ENCODE measurements around the gene EFNA1. TPM values are rescaled to one million over a fixed set of nuclear protein-coding genes. Genes with fewer than 3 reads are reported as not detected.
"Not testable (repeated sequence)": the region's sequence is repeated elsewhere in the genome, so short reads cannot be mapped to it uniquely, and the experiment has no call there.

EFNA1 gene
- total RNA-seq, 1 donor = 21.3 TPM

DNA sequence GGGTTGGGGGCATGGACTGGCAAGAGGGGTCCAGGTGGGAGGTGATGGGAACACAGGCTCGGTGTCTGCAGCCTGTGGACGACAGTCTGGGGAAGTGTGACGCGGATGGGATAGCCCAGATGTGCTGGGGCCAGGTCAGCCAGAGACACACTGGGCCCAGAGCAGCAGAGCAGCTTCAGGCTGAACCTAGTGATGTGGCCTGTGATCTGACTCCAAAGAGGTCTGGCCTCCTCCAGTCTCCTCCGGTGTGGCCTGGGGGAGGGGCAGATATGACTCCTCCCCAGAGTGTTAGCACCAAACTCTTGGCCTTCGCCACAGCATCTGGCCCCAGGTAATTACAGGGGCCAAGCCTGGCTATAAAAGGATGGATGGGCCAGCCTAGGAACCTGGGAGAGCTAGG, 35.5 kb upstream of the EFNA1 start:
- no peak for DNase-seq (ENCODE audit: low read depth in 2 of 3, low spot score in 2 of 3)

DNA sequence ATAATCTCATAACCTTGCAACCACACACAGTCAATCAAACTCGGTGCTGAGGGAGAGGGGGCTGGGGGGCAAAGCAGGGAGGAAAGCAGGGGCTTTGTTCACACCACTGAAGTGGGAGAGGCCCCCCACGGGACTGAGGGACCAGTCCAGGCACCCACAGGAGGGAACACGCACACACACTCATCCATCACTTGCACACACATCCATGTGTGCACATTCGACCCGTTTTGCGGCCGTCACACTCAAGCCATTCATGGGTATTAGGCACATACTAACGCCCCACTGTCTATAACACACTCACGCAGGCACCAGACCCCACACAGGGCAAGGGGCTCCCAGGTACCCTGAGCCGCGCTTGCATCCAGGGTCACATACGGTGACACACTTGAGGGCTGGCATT, 35.0 kb upstream of the EFNA1 start:
- DNase-seq (ENCODE audit: low read depth in 2 of 3, low spot score in 2 of 3) = no peak

DNA sequence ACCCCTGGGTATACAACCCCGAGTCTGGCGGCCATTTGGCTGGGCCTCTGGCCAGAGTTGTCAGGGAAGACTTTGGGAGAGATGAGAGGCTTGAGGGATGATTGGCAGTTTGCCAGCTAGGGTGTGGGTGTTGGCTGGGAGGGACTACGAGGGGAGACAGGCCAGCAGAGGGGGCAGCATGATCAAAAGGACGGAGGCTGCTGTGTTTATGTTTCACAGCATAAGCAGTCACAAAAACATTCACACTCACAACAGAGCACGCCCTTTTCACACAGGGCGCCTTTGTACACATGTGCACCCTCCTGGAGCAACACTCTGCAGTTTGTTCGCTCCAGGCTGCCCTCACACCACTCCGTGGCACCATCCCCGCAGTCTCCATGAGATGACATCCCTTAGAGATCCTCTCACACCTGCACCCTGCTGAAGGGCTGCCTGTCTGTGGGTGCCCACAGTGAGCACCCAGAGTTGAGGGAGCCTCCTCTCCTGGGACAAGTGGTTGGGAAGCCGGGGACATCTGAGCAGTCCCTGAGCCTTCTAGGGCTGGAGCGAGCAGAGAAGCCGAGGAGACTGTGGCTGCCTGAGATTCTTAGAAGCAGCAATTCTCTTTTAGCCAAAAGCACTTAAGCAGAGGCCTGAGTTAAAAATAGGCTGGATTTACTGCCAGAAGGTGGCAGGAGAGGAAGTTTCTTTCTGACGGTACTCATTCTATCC, 33.6 kb upstream of the EFNA1 start:
- DNase-seq (ENCODE audit: low read depth in 2 of 3, low spot score in 2 of 3) = peak in 2 of 3 donors; percentile 54 to 73

- DNase-seq (ENCODE audit: low read depth in 2 of 3, low spot score in 2 of 3) = no peak
Measured at GRCh38 chr1:155094622-155094948, 33.1 kb upstream of the EFNA1 start.

DNA sequence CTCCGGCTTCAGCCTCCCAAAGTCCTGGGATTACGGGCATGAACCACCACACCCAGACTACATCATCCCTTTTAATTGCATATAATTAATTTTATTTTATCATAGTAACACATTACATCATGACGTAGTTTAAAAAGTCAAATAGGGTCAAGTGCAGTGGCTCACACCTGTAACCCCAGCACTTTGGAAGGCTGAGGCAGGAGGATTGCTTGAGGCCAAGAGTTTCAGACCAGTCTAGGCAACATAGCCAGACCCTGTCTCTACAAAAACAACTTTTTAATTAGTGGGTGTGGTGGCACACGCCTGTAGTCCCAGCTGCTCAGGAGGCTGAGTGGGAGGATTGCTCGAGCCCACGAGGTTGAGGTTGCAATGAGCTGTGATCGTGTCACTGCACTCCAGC, 28.3 kb upstream of the EFNA1 start:
- no peak for DNase-seq (ENCODE audit: low read depth in 2 of 3, low spot score in 2 of 3)

GRCh38 chr1:155103325-155103724, 24.4 kb upstream of the EFNA1 start:
- no peak for DNase-seq (ENCODE audit: low read depth in 2 of 3, low spot score in 2 of 3)

- no peak for DNase-seq (ENCODE audit: low read depth in 2 of 3, low spot score in 2 of 3)
Measured at GRCh38 chr1:155104605-155105534, 22.8 kb upstream of the EFNA1 start.

DNA sequence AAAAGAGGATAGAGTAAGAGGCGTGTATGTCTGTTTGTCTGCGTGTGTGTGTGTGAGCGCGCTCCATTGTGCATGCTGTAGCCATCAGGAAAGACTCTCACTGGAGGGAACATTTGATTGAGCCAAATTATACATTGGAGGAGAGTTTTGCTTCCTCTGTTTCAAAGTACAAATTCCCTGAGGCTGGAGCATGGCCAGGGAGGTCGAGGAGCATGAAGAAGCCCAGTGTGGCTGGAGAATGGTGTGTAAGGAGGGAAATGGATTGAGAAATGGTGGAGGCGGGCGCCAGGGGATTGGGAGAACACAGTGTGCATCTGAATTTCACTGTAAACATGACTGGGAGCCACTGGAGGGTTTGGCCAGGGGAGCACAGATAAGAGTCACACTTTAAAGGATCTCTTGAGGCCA, 22.1 kb upstream of the EFNA1 start:
- no peak for DNase-seq (ENCODE audit: low read depth in 2 of 3, low spot score in 2 of 3)

DNA sequence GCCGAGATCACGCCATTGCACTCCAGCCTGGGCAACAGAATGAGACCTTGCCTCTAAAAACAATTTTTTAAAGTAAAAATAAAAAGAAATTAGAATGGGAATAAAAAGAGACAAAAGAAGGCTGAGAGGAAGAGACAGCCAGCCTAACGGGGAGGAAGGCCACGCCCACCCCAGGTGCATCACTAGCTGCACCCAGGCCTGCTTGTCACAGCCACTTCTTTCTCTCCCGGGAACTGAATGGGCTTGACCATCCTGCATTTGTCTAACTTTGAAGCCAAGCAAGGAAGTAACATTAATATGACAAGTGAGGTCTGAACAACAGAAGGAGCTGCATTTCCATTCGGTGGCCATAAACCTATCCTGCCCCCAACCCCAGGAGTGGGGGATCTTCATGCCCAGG, 20.8 kb upstream of the EFNA1 start:
- DNase-seq (ENCODE audit: low read depth in 2 of 3, low spot score in 2 of 3) = no peak

GRCh38 chr1:155107309-155108264, 20.1 kb upstream of the EFNA1 start:
- no peak for DNase-seq (ENCODE audit: low read depth in 2 of 3, low spot score in 2 of 3)

DNA sequence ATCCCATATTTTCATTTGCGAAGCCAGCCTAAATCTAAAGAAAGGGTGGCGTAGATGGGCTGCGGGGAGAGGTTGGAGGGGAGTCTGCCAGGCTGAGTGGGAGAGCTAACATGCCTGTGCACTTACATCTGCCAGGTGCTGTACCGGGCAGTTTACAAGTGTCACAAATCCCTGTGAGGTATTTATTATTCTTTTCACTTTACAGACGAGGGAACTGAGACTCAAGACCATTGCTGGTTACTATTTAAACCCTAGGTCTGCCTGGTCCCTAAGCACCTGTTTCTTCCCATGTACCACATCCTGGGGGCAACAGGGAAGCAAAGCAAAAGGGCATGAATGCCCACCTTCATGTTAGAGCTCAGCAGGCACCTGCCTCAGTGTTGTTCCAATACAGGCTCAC, 19.4 kb upstream of the EFNA1 start:
- no peak for DNase-seq (ENCODE audit: low read depth in 2 of 3, low spot score in 2 of 3)

DNA sequence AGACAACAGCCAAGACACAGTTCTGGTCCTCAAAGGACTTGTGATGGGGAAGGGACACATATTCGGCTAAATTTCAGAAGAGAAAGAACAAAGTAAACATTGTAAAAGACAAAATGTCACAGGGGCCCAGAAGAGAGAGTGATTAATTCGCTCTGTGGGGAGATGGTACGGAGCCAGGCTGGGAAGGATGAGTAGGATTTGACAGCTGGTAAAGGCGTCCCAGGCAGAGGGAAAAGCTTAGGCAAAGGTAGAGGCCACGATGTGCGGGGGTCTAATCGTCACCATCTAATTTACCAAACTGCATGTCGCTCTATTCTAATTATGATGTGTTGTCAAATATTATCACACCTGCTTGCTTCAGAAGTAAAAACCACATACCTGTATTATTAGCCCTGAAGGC, 17.3 kb upstream of the EFNA1 start:
- no peak for DNase-seq (ENCODE audit: low read depth in 2 of 3, low spot score in 2 of 3)

- DNase-seq (ENCODE audit: low read depth in 2 of 3, low spot score in 2 of 3) = peak in 2 of 3 donors; percentile 40 to 78
Measured at GRCh38 chr1:155110826-155111225, 16.9 kb upstream of the EFNA1 start.

GRCh38 chr1:155113450-155113980, 14.2 kb upstream of the EFNA1 start:
- no peak for DNase-seq (ENCODE audit: low read depth in 2 of 3, low spot score in 2 of 3)

DNA sequence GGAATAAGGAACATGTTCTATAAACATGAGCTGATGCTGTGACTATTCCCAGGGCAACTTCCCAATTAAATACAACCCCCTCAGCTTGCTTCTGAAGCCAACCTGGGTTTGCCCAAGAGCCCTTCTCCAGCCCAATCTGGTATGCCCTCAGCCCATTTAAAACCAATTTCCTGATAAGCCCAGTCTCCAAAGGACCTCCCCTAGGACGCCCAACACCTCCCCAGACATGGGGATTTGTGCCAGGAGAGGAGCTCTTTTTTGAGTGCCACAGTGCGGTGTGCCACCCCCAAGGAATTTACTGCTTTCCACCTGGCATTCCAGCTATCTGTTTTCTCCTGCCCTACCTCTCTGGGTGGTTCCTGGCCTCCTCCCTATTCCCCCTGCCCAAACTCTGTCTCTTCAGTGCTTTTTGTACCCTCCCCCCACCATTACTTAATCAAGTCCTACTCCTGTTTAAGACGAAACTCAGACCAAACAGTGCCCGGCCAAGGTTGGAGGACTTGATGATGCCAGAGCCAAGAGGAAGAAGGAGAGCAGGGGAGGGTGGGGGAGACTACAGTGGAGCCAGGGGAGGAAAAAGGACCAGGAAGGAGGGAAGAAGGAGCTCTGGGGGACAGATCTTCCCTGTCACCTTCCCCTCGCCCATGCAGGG, 11.4 kb upstream of the EFNA1 start:
- no peak for DNase-seq (ENCODE audit: low read depth in 2 of 3, low spot score in 2 of 3)

DNA sequence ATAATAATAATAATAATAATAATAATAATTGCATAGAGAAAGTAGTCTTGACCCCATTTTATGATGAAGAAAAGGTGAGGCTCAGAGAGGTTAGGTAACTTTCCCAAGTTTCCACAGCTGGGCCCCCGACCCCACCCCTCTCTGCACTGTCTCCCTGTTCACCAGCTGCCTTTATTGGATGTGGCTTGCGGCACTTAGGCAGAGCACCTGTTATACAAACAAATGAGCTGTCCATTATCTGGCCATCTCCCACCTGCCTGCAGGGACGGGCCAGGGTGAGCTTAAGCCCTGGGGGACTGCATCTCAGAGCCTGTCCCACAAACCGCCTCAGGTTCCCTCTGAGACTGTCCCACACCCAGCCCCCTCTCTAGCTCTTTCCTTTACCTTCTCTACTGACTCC, 10.1 kb upstream of the EFNA1 start:
- DNase-seq (ENCODE audit: low read depth in 2 of 3, low spot score in 2 of 3) = no peak

GRCh38 chr1:155118090-155118489, 9.6 kb upstream of the EFNA1 start:
- not testable (repeated sequence) for DNase-seq (ENCODE audit: low read depth in 2 of 3, low spot score in 2 of 3)

GRCh38 chr1:155120253-155120652, 7.4 kb upstream of the EFNA1 start:
- no peak for DNase-seq (ENCODE audit: low read depth in 2 of 3, low spot score in 2 of 3)

DNA sequence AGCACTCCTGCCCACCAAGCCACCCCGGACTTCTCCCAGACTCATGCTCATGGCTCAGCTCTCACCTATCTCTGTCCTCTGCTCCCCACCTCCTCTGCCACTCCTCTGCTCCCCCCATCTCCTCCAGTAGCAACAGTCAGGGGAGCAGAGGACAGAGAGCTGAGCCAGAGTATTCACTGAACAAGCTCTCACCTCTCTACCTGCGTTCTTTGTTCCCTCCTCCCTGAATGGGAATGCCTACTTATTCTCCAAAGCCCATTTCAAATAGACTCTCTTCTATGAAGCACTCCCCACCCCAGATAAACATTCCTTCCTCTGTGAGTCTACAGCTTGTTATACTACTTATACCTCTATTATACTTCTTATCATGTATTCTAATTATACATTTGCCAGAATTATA, 6.4 kb upstream of the EFNA1 start:
- no peak for DNase-seq (ENCODE audit: low read depth in 2 of 3, low spot score in 2 of 3)

DNA sequence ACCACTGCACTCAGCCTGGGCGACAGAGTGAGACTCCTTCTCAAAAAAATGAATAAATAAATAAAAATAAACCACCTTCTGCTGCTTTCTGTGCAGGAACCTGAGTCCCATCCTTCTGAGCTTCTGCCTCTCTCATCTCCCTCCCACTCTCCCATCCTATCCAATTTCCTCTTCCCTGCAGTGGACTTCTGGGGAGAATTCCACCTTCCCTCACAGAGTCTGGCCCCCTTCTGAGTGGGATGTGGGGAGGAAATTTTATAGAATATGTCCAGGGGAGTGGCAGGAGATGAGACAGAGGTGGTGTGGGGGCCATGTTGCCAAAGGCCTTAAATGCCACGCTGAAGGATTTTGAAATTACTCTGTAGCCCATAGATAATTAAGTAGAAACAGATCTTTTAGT, 5.4 kb upstream of the EFNA1 start:
- no peak for DNase-seq (ENCODE audit: low read depth in 2 of 3, low spot score in 2 of 3)

Measured in hematopoietic multipotent progenitor cell (in vitro differentiated cells).